NCI-H2081 (cell line): ENCODE measurements around the gene FAM149B1.

Experiments
- DNase-seq, 2 experiments: peaks; one replicate each; lab custom pipeline; 2025; lab: John Stamatoyannopoulos, UW

Gene FAM149B1

GRCh38 chr10:73287441-73287840 is 119.5 kb downstream of the FAM149B1 start:
- DNase-seq = no peak

- DNase-seq = no peak
Observed at GRCh38 chr10:73289958-73290357, 122.0 kb downstream of the FAM149B1 start.

GRCh38 chr10:73293461-73293860 is 125.5 kb downstream of the FAM149B1 start:
- DNase-seq = no peak
